Measurements from ENCODE around the gene SNAPC1.

The SNAPC1 gene

GRCh38 chr14:61720741-61721140 lies 41.5 kb upstream of the SNAPC1 start:
- Histone ChIP-seq H3K36me3 (ENCODE audit: insufficient read depth, low read length) (peaks cover 50% of the 10 kb centered on the region), H3K79me2 (ENCODE audit: insufficient read depth, low read length) (peaks cover 70% of the 10 kb centered on the region), H4K20me1 (ENCODE audit: insufficient read depth, low read length) (no peaks in the 10 kb centered on the region), H3K4me1 (ENCODE audit: insufficient read depth, low read length, severe bottlenecking) (peaks cover 51% of the 10 kb centered on the region), H3F3A (ENCODE audit: insufficient read depth, low read length) (no peaks in the 10 kb centered on the region), H3K9me2 (ENCODE audit: low read depth, low read length) (no peaks in the 10 kb centered on the region), H3K9me3 (ENCODE audit: low read length) (no peaks in the 10 kb centered on the region), H3K27me3 (ENCODE audit: insufficient read depth, low read length) (no peaks in the 10 kb centered on the region), H3K4me2 (ENCODE audit: low read length) (peak overlapping the region; percentile 56; the same call in 1 of the 2 replicates), H3K4me3 (ENCODE audit: low read depth, low read length, poor library complexity, severe bottlenecking) (no peak overlapping the region), H3K27ac (ENCODE audit: low read depth, low read length, poor library complexity, severe bottlenecking) (peak overlapping the region; percentile 81), H3K9ac (ENCODE audit: low read length) (no peak overlapping the region), H2AFZ (ENCODE audit: low read length) (no peak overlapping the region)
- TF ChIP-seq EZH2 (IDR thresholded peaks at IDR 0.05; ENCODE audit: borderline replicate concordance, low read length) = no peak
- TF ChIP-seq, protein P1, sequence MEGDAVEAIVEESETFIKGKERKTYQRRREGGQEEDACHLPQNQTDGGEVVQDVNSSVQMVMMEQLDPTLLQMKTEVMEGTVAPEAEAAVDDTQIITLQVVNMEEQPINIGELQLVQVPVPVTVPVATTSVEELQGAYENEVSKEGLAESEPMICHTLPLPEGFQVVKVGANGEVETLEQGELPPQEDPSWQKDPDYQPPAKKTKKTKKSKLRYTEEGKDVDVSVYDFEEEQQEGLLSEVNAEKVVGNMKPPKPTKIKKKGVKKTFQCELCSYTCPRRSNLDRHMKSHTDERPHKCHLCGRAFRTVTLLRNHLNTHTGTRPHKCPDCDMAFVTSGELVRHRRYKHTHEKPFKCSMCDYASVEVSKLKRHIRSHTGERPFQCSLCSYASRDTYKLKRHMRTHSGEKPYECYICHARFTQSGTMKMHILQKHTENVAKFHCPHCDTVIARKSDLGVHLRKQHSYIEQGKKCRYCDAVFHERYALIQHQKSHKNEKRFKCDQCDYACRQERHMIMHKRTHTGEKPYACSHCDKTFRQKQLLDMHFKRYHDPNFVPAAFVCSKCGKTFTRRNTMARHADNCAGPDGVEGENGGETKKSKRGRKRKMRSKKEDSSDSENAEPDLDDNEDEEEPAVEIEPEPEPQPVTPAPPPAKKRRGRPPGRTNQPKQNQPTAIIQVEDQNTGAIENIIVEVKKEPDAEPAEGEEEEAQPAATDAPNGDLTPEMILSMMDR (IDR thresholded peaks at IDR 0.05; ENCODE audit: low read length) = no peak

GRCh38 chr14:61724133-61724532 lies 38.1 kb upstream of the SNAPC1 start:
- Histone ChIP-seq H3K36me3 (ENCODE audit: insufficient read depth, low read length) (peaks cover 84% of the 10 kb centered on the region), H3K4me2 (ENCODE audit: low read length) (no peak overlapping the region), H4K20me1 (ENCODE audit: insufficient read depth, low read length) (no peaks in the 10 kb centered on the region), H3F3A (ENCODE audit: insufficient read depth, low read length) (no peaks in the 10 kb centered on the region), H3K4me1 (ENCODE audit: insufficient read depth, low read length, severe bottlenecking) (peaks cover 17% of the 10 kb centered on the region), H3K79me2 (ENCODE audit: insufficient read depth, low read length) (peaks cover 46% of the 10 kb centered on the region), H3K27ac (ENCODE audit: low read depth, low read length, poor library complexity, severe bottlenecking) (no peak overlapping the region), H3K9me2 (ENCODE audit: low read depth, low read length) (no peaks in the 10 kb centered on the region), H2AFZ (ENCODE audit: low read length) (no peak overlapping the region), H3K4me3 (ENCODE audit: low read depth, low read length, poor library complexity, severe bottlenecking) (no peak overlapping the region), H3K9ac (ENCODE audit: low read length) (no peak overlapping the region), H3K9me3 (ENCODE audit: low read length) (no peaks in the 10 kb centered on the region), H3K27me3 (ENCODE audit: insufficient read depth, low read length) (no peaks in the 10 kb centered on the region)
- TF ChIP-seq EZH2 (IDR thresholded peaks at IDR 0.05; ENCODE audit: borderline replicate concordance, low read length) = no peak
- TF ChIP-seq, protein P1 (IDR thresholded peaks at IDR 0.05; ENCODE audit: low read length) = no peak

DNA sequence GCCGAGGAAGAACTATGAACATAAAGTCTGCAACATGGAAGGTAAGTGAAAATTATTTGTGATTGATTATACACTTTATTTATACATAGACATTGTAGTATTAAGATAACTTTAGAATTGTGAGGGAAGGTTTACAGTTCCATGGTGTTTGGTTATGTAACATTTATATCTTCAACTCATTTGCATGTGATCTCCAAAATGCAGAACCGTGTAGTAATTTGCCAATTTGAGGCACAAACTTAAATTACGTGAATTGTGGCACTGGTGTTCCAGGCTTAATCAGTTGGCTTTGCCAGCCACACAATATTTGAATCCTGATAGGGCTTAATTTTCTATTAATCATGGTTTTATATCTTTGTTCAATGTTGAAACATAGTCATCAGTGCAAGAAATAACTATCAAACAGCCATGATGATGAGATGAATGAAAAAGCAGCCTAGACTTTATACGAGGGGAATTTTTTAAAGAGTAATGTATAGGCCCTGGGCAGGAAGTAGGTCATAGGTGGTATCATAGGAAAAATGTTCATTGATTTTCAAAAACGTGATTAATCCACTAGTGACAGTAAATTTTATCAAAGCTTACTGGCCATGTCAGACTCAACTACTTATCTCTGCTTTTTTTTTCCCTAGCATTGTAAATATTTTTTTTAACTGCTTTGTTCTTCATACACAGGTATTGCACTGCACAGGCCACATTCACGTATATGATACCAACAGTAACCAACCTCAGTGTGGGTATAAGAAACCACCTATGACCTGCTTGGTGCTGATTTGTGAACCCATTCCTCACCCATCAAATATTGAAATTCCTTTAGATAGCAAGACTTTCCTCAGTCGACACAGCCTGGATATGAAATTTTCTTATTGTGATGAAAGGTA lies 35.2 kb upstream of the SNAPC1 start:
- Histone ChIP-seq H3K4me3 (ENCODE audit: low read depth, low read length, poor library complexity, severe bottlenecking) (no peak overlapping the region), H3K9me3 (ENCODE audit: low read length) (no peaks in the 10 kb centered on the region), H3K36me3 (ENCODE audit: insufficient read depth, low read length) (peaks cover 98% of the 10 kb centered on the region), H3F3A (ENCODE audit: insufficient read depth, low read length) (no peaks in the 10 kb centered on the region), H3K27me3 (ENCODE audit: insufficient read depth, low read length) (no peaks in the 10 kb centered on the region), H3K4me1 (ENCODE audit: insufficient read depth, low read length, severe bottlenecking) (no peaks in the 10 kb centered on the region), H3K4me2 (ENCODE audit: low read length) (no peak overlapping the region), H3K27ac (ENCODE audit: low read depth, low read length, poor library complexity, severe bottlenecking) (peak overlapping the region; percentile 41), H2AFZ (ENCODE audit: low read length) (no peak overlapping the region), H4K20me1 (ENCODE audit: insufficient read depth, low read length) (no peaks in the 10 kb centered on the region), H3K9ac (ENCODE audit: low read length) (no peak overlapping the region), H3K79me2 (ENCODE audit: insufficient read depth, low read length) (peaks cover 19% of the 10 kb centered on the region), H3K9me2 (ENCODE audit: low read depth, low read length) (no peaks in the 10 kb centered on the region)
- TF ChIP-seq, protein P1 (IDR thresholded peaks at IDR 0.05; ENCODE audit: low read length) = no peak
- TF ChIP-seq EZH2 (IDR thresholded peaks at IDR 0.05; ENCODE audit: borderline replicate concordance, low read length) = no peak

All from OCI-LY1 (cell line).